Right cardiac atrium (tissue), 5 donors: Measurements from ENCODE around the gene ZNF620. TPM values are rescaled to one million over a fixed set of nuclear protein-coding genes. Genes with fewer than 3 reads are reported as not detected.
A peak's percentile ranks its signal among the peaks of the same experiment; 100 is the strongest.

Experiments used
- ATAC-seq, 2 donors: fragments of 200-7000 bp; cut with Tn5 transposase; one replicate each; pipeline versions ENCODE4 v1.8.0 to v1.9.1; 2020; ENCODE audit warnings: moderate library complexity in 2 of 2, mild to moderate bottlenecking in 1 of 2
- DNase-seq, 3 donors: peaks; one replicate each; pipeline ENCODE4 v3.0.0-alpha.2; 2020
- H3K27ac ChIP-seq: one replicate; pipeline ENCODE4 v1.5.1; 2013; ENCODE audit warnings: mild to moderate bottlenecking, low read length, control low read depth, moderate library complexity
- H3K27me3 ChIP-seq: one replicate; pipeline ENCODE4 v1.6.1; 2013; ENCODE audit not compliant: control insufficient read depth, insufficient read depth
- H3K4me1 ChIP-seq: one replicate; pipeline ENCODE4 v1.6.1; 2013; ENCODE audit warnings: low read length; ENCODE audit not compliant: control insufficient read depth, insufficient read depth
- H3K4me3 ChIP-seq: one replicate; pipeline ENCODE4 v1.5.1; 2013; ENCODE audit warnings: low read length, control low read depth
- H3K9me3 ChIP-seq: one replicate; pipeline ENCODE4 v1.6.1; 2013; ENCODE audit warnings: low read length; ENCODE audit not compliant: control insufficient read depth
- WGBS: extraction: QIAGEN DNeasy Blood & Tissue Kit; methylation state at CpG from one replicate; pipeline ENCODE4 v1.1.7; 2013; 5-methylcytosine and 5-hydroxymethylcytosine counted together
- intact Hi-C, 4 donors: fragments of 100-400 bp; cut with DNase I; formaldehyde crosslinking; loops; one replicate each; pipeline versions ENCODE4 v1.11.0 to v1.14.0; 2022 to 2023
- polyA plus RNA-seq: library from polyadenylated mRNA; stranded (reverse); fragments of 200-250 nt; gene quantifications from one replicate; pipeline ENCODE4 v1.2.3, GENCODE V29; 2013
- total RNA-seq, 4 donors: library from RNA; stranded (reverse); fragmentation: NEBNext Ultra II Directional; extraction: Animal tissue kit (Norgen Biotek cat#: 25700); gene quantifications; one replicate each; pipeline ENCODE4 v1.2.1, GENCODE V29; 2021
- donor health status: healthy with polysubstance abuse.
- donor health status: DM: no; HTN: yes; CAD: no.
- donor health status: DM: no; HTN: no; CAD: no.
- donor health status: DM: no; HTN: yes; CAD: no; lungs with severe emphysema.
- donor health status: DM: yes; HTN: yes; CAD: no.

ZNF620 gene
- total and polyA plus RNA-seq, 5 donors: 2.1 to 4.3 (median 3.3) TPM

GRCh38 chr3:40465111-40465407 lies 40.8 kb upstream of the ZNF620 start:
- intact Hi-C loops: no loop called here
- WGBS: 68% methylated on average over 4 of the region's 4 CpGs
- Histone ChIP-seq H3K27me3 (no peaks in the 10 kb centered on the region), H3K4me1 (no peaks in the 10 kb centered on the region), H3K9me3 (no peaks in the 10 kb centered on the region), H3K27ac (no peak overlapping the region), H3K4me3 (no peak overlapping the region)
- ATAC-seq: no peak
- DNase-seq: no peak

- ATAC-seq (no peak), DNase-seq (no peak)
- no peak overlapping the region for H3K27ac ChIP-seq
- 80% methylated on average over 2 of the region's 2 CpGs for WGBS
- no peaks in the 10 kb centered on the region for H3K9me3 ChIP-seq
- no peaks in the 10 kb centered on the region for H3K4me1 ChIP-seq
- no peaks in the 10 kb centered on the region for H3K27me3 ChIP-seq
- H3K4me3 ChIP-seq: no peak overlapping the region
- intact Hi-C loops: no loop called here
Observed at GRCh38 chr3:40465456-40465855, 40.4 kb upstream of the ZNF620 start.

GRCh38 chr3:40468018-40468417 lies 37.8 kb upstream of the ZNF620 start:
- no peaks in the 10 kb centered on the region for H3K4me1 ChIP-seq
- 93% methylated on average over 4 of the region's 4 CpGs for WGBS
- ATAC-seq: no peak
- no peaks in the 10 kb centered on the region for H3K9me3 ChIP-seq
- H3K27ac ChIP-seq: no peak overlapping the region
- no peak for DNase-seq
- H3K4me3 ChIP-seq: no peak overlapping the region
- intact Hi-C loops: no loop called here
- H3K27me3 ChIP-seq: no peaks in the 10 kb centered on the region

GRCh38 chr3:40470701-40471100 lies 35.1 kb upstream of the ZNF620 start:
- no peaks in the 10 kb centered on the region for H3K4me1 ChIP-seq
- H3K9me3 ChIP-seq: no peaks in the 10 kb centered on the region
- DNase-seq (no peak), ATAC-seq (no peak)
- intact Hi-C loops: loop anchor here in 2 of 4 donors (10.0 kb wide), 1 partner anchor 54 kb away; the partner anchor contains the start of gene ZNF621 (in 2 of the 2)
- H3K27me3 ChIP-seq: no peaks in the 10 kb centered on the region
- H3K4me3 ChIP-seq: no peak overlapping the region
- WGBS: 69% methylated on average over 4 of the region's 4 CpGs
- no peak overlapping the region for H3K27ac ChIP-seq

GRCh38 chr3:40476478-40477470 lies 29.1 kb upstream of the ZNF620 start, which contains the start of gene ZNF619:
ZNF619 (plus strand) TSS chr3:40477122; CDS start chr3:40477980, 858 bp downstream.
- intact Hi-C loops: loop anchor here in 2 of 4 donors (10.0 kb wide), 1 partner anchor 48 kb away; the partner anchor contains the start of gene ZNF621 (in 2 of the 2)
- peak within 1 kb of the TSS; percentile 26 for H3K27ac ChIP-seq
- peak within 1 kb of the TSS; percentile 80 for H3K4me3 ChIP-seq
- WGBS: 12% methylated on average over 48 of the region's 48 CpGs
- H3K27me3 ChIP-seq: no peaks in the 10 kb centered on the region
- no peaks in the 10 kb centered on the region for H3K9me3 ChIP-seq
- ATAC-seq: peak; percentile 93 to 96
- H3K4me1 ChIP-seq: no peaks in the 10 kb centered on the region
- DNase-seq: peak; percentile 75 to 90 (median 90)

- intact Hi-C loops: loop anchor here in 2 of 4 donors (10.0 kb wide), 1 partner anchor 47 kb away; the partner anchor contains the start of gene ZNF621 (in 2 of the 2)
- ATAC-seq: peak; percentile 39 to 44
- no peaks in the 10 kb centered on the region for H3K27me3 ChIP-seq
- no peaks in the 10 kb centered on the region for H3K9me3 ChIP-seq
- no peaks in the 10 kb centered on the region for H3K4me1 ChIP-seq
- no peak overlapping the region for H3K27ac ChIP-seq
- no peak for DNase-seq
- H3K4me3 ChIP-seq: peak overlapping the region; percentile 80
- 31% methylated on average over 4 of the region's 4 CpGs for WGBS
Observed at GRCh38 chr3:40477666-40478065, 28.2 kb upstream of the ZNF620 start.

- H3K9me3 ChIP-seq: peaks cover 6% of the 10 kb centered on the region
- no peak overlapping the region for H3K4me3 ChIP-seq
Observed at GRCh38 chr3:40487172-40487571, 18.7 kb upstream of the ZNF620 start.

GRCh38 chr3:40490916-40491315 lies 14.9 kb upstream of the ZNF620 start:
- no peak overlapping the region for H3K27ac ChIP-seq
- H3K4me3 ChIP-seq: no peak overlapping the region
- peaks cover 6% of the 10 kb centered on the region for H3K9me3 ChIP-seq
- intact Hi-C loops: no loop called here
- no peak for DNase-seq
- 85% methylated on average over 5 of the region's 5 CpGs for WGBS
- H3K27me3 ChIP-seq: no peaks in the 10 kb centered on the region
- no peak for ATAC-seq
- H3K4me1 ChIP-seq: no peaks in the 10 kb centered on the region

More at GRCh38 chr3:40487172-40487571, 18.7 kb upstream of the ZNF620 start:
- Histone ChIP-seq H3K27me3 (no peaks in the 10 kb centered on the region), H3K4me1 (no peaks in the 10 kb centered on the region), H3K27ac (no peak overlapping the region)
- 98% methylated on average over 3 of the region's 3 CpGs for WGBS
- ATAC-seq (no peak), DNase-seq (no peak)
- intact Hi-C loops: no loop called here

GRCh38 chr3:40494698-40495097 lies 11.1 kb upstream of the ZNF620 start:
- no peak overlapping the region for H3K4me3 ChIP-seq
- no peaks in the 10 kb centered on the region for H3K4me1 ChIP-seq
- H3K27me3 ChIP-seq: no peaks in the 10 kb centered on the region
- DNase-seq (no peak), ATAC-seq (no peak)
- whole genome bisulfite sequencing: 44% methylated on average over 2 of the region's 2 CpGs
- intact Hi-C loops: no loop called here
- H3K9me3 ChIP-seq: no peaks in the 10 kb centered on the region
- H3K27ac ChIP-seq: no peak overlapping the region

- H3K27ac ChIP-seq: no peak overlapping the region
- no peak overlapping the region for H3K4me3 ChIP-seq
- 92% methylated on average over 2 of the region's 2 CpGs for WGBS
- ATAC-seq: no peak
- DNase-seq: no peak
- no peaks in the 10 kb centered on the region for H3K4me1 ChIP-seq
- no peaks in the 10 kb centered on the region for H3K27me3 ChIP-seq
- intact Hi-C loops: no loop called here
- no peaks in the 10 kb centered on the region for H3K9me3 ChIP-seq
Observed at GRCh38 chr3:40497288-40497687, 8.6 kb upstream of the ZNF620 start.

GRCh38 chr3:40499952-40500351 lies 5.9 kb upstream of the ZNF620 start:
- DNase-seq: no peak
- no peak for ATAC-seq
- Histone ChIP-seq H3K27me3 (no peaks in the 10 kb centered on the region), H3K4me3 (no peak overlapping the region), H3K27ac (no peak overlapping the region), H3K4me1 (peaks cover 3% of the 10 kb centered on the region), H3K9me3 (no peaks in the 10 kb centered on the region)
- 93% methylated on average over 1 of the region's 1 CpG for WGBS
- intact Hi-C loops: no loop called here
